Stimulated activated CD8-positive, alpha-beta memory T cell treated with anti-CD3 and anti-CD28 coated beads, Interleukin-2, amount 100 ng/mL, for 1 hour (primary cell): ENCODE data around the gene HEBP2.

Source experiments
- DNase-seq, 2 donors: peaks; one replicate each; pipeline ENCODE4 v3.0.0-alpha.2; 2020; ENCODE audit warnings: low read depth in 2 of 2

The HEBP2 gene

DNA sequence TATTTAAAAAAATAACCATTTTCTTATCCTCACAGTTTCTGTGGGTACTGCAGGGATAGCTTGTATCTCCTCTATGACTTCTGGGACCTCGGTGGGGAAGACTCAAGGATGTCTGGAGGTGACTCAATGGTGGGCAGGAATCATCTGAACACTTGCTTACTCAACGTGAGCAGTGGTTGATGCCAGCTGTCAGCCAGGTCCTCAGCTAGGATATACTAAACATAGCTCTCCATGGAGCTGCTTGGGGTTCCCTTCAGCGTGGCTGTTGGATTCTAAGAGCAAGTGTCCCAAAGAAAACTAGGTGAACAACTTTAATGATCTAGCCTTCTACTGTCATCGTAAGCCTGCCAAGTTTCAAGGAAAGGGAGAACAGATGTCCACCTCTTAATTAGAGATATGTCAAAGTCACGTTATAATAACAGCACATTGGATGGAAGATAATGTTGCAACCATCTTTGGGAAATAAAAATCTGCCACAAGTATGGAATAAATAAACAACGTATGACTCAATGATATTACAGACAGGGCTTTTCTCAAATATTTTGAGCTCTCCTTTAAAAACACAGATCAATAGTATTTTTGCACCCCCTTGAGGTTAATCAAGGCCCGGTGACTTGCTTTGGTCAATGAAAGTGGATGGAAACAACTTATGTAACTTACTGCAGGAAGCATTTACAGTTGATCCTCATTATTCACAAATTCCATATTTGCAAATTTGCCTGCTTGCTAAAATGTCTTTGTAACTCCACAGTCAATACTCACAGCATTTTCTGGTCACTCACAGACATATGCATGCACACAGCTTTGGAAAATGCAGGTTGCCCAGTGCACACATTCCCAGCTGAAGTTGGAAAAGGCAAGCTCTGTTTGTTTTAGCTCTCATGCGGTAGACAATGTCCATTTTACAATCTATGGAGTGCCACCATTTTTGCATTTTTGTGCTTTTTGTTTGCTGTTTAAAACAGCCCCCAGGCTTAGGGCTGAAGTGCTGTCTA lies 6.6 kb upstream of the HEBP2 start:
- DNase-seq, result no peak

DNA sequence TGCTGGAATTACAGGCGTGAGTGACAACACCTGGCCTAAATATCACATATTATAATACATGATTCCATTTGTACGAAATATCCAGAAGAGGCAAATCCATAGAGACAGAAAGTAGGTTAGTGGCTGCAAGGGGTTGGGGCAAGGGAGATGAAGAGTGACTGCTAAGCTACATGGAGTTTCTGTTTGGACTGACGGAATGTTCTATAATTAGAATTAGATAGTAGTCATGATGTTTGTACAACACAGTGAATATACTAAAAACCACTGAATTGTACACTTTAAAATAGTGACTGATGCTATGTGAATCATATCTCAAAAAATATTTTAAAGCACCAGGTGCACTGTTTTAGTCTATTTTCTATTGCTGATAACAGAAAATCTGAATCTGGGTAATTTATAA lies 3.7 kb upstream of the HEBP2 start:
- DNase-seq, result no peak

DNA sequence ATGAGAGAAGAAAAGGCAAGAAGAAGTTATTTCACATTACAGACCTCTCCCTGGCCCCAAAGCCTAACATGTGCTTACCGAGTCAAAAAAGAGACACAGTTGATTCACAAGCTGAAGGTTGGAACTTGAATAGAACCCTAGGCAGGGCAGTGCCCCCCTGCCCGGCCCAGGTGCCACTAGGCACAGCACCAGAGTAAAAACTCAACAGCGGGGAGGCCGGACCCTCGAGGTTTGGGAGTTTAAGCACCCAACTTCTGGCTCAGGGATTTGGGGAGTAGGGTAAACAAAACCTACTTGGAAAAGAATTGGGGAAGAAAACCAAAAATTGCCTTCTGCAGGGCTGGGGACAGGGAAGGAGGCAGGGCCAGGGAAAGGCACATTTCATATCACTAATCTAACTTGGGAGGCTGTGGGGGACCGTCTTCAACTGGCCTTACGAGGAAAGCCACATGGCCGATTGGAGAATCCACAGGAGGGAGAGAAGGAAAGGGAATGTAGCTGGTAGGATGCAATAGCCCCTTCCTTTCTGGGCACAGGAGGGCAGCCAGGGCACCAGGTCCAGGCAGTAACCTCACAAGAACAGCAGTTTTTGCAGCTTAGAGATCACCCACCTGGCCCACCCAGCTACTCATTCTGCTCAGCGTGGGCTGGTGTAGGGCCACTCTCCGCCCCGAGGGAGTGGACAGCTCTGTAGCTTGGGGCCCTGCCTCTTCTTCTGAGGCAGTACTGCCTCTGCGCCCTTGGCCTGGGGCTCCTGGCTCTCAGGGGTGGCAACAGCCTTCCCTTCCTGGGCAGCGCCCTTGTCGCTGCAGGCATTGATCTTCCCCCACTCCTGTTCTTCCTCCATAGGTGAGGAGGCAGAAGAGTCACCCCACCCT lies 1.8 kb upstream of the HEBP2 start:
- DNase-seq, result no peak

DNA sequence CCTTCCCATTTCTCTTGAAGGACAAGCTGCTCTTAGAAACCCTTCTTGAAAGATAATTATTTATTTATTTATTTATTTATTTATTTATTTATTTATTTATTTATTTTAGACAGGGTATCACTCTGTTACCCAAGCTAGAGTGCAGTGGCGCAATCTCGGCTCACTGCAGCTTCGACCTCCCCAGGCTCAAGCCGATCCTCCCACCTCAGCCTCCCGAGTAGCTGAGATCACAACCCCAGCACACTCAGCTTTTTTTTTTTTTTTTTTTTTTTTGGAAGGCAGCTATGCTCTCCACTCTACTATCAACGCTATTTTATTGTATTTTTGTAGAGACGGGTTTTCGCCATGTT lies 1.2 kb upstream of the HEBP2 start:
- no peak for DNase-seq

DNA sequence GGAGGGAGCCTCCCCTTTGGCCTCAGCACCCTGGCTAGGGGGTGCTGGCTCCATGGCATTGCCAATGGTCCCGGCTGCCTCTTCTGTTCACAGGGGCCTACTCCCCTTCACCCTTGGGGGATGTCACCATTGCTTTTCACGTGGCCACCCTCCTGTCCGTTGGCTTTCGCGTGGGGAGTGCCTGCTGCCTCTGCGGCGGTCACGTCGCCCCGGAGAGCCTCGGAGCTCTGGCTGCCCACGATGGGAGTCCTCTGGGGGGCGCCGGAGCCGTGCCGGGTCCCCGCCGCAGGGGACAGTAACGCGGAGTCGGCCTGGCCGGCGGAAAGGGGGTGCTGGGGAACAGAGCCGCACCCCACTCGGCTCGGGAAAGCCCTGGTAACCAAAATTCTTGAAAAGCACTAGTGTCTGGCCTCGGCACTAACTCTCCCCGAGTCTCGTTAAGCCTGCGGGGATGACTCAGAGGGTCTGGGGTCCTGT lies 661 bp upstream of the HEBP2 start:
- no peak for DNase-seq

DNA sequence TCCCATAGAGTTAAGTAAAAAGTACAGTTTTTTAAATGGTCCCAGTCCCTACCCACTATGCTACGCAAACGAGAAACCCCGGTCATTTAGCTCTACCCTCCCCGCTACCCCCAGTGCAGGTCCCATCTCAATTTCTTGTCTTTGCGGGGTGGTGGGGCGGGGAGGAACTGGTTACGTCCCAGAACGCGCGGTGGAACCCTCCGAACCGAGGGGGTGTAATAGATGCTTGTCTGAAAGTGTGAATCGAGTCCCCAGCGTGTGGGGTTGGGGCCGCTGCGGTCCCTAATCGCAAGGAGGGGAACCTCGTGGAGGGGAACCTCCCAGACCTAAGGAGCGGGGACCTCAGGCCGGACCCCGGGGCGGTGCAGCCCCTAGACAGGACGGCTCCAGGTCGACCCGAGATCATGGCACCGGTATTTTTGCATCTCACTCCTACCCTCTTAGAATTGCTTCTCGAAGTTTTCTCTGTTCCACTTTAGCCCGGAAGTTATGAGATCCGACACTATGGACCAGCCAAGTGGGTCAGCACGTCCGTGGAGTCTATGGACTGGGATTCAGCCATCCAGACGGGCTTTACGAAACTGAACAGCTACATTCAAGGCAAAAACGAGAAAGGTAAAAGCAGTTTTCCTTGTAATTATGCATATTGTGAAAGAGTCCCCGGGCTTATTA lies 779 bp downstream of the HEBP2 start:
- no peak for DNase-seq

DNA sequence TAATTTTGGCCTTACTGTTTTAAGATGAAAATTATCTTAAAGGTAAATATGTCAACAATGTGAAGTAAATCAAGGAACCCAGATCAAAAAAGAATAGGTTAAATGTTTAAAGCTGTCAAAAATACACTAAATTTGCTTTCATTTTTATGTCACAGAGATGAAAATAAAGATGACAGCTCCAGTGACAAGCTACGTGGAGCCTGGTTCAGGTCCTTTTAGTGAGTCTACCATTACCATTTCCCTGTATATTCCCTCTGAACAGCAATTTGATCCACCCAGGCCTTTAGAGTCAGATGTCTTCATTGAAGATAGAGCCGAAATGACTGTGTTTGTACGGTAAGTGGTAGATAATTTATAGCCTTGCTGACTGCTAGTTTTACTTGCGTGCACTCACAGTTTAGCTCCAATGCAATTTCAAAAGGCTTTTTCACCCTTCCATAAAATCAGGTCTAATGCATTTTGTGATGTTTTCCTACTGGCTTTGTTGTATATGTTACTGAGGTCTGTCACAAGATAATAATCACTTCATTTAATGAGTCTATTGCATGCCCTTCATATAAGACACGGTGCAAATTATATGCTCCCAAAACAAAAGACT lies 1.9 kb downstream of the HEBP2 start:
- no peak for DNase-seq

DNA sequence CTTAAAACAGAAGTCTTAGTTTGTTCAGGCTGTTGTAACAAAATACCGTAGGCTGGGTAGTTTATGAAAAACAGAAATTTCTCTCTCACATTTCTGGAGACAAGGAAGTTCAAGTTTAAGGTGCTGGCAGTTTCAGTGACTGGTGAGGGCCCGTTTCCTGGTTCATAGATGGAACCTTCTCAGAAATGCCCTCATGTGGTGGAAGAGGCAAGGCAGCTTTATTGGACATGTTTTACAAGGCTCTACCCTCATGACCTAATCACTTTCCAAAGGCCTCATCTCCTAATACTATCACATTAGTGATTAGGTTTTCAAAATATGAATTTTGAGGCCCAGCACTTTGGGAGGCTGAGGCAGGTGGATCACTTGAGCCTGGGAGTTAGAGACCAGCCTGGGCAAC lies 2.4 kb downstream of the HEBP2 start:
- no peak for DNase-seq

DNA sequence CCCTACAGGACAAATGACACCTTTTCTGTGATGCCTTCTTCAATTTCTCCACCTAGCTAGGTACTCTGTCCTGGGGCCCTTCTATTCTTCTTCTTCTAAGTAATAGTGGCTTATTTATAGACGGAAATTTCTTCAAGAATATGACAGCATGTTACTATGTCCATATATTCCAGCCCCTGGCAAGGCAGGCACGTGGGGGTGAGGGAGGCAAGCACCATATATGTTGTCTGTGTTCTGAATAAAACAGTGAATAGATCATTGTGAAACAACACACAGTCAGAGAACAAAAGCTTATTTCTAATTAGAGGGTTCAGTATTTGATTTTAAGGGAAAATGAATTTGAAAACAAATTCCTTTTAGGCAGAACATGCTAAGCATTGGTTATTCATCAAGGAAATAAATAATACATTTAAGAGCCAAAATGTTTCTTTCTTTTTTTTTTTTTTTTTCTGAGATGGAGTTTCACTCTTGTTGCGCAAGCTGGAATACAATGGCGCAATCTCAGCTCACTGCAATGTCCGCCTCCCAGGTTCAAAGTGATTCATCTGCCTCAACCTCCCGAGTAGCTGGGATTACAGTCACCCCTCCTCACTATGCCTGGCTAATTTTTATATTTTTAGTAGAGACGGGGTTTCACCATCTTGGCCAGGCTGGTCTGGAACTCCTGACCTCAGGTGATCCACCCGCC lies 6.2 kb downstream of the HEBP2 start:
- no peak for DNase-seq

DNA sequence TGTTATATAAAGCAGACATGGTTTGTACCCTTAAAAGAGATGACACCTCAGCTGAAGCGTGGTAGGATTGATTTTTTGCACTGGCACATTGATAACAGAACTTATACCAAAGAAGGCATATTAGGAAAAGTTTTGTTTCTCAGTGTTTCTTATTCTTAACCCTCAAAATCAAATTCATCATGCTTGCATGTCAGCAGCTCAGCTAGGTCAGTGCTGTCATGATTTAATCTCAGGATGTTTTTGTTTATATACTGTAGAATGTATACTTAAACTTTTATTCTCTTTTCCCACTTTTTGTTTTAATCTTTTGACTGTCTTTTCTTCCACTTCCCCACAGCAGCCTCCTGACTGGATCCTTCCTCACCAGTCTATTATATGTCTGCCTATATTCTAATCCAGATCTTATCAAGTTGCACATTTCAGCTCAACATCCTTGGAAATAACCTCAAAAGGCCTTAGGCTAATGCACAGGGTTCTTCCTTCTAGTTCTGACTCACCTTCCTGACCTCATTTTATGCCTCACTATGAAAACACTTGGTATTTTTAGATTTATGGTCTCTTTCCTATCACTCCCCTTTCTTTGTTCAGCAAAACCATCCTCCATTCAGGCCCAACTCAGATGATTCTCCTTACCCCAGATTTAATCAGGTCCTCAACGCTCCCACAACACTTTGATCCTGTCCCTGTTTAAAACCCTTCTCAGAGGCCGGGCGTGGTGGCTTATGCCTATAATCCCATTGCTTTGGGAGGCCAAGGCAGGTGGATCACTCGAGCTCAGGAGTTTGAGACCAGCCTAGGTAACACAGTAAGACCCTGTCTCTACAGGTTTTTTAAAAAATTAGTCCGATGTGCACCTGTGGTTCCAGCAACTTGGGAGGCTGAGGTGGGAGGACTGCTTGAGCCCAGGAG lies 7.2 kb downstream of the HEBP2 start:
- DNase-seq, result no peak

DNA sequence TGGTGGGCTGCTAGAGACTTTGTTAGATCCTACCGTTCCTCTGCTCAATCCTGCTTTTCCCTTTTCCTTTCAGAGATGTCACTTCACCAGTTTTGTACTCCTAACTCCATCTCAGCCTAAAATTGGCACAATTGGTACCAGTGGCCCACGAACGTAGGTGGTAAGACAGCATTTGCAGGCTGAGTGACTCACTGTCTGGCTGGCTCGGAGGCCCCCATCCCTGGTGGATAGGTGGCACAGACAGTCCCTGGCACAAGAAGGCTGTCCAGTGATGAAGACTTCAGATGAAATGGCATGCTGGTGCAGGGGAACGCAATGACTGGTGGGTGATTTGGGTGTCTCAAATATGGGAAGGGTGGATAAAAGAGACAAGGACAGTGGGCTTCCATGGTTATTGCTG lies 11.1 kb downstream of the HEBP2 start:
- DNase-seq, result no peak

DNA sequence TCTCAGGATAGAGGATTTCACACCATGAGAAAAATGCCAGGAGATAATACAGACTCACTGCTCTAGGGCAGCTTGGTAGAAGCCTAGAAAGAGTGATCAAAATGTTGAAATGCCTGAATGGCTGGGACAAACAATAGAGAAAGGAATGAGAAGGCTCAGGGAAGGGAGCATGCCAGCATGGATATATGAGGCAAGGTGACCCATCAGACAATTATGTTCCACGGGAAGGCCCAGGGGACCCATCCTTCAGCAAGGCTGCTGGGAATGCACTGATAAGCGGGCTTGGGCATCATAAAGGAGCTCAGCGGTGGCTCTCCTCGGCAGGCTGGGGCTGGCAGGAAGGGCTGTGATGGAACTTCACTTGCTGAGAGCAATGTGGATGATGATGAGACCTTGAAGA lies 12.2 kb downstream of the HEBP2 start:
- DNase-seq, result no peak

DNA sequence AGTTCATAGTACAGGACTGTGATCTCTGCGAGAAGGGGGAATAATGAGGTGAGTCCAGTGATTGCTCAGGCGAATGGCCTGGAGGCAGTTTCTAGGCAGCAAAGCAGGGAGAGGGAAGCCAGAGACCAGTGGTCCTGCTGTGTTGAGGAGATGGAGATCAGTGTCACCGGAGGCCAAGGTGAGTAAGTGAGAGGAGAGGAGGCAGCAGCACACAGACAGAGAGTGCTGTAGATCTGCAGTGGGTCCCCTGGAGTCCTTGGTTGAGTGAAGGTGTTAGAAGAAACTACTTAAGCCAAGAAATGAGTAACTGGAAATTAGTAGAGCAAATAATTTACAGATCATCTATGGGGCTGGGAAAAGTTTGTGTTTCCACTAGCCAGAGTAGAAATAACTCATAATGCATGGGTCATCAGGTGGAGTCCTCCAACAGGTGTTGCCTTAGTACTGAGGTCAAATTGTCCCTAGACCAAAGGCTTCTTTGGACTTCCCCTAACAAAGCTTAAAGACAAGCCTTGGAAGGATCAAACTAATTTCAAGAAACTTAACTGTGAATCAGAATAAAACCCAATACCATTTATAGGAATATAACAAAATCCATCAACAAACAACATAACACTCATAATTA lies 13.6 kb downstream of the HEBP2 start:
- DNase-seq, result no peak

DNA sequence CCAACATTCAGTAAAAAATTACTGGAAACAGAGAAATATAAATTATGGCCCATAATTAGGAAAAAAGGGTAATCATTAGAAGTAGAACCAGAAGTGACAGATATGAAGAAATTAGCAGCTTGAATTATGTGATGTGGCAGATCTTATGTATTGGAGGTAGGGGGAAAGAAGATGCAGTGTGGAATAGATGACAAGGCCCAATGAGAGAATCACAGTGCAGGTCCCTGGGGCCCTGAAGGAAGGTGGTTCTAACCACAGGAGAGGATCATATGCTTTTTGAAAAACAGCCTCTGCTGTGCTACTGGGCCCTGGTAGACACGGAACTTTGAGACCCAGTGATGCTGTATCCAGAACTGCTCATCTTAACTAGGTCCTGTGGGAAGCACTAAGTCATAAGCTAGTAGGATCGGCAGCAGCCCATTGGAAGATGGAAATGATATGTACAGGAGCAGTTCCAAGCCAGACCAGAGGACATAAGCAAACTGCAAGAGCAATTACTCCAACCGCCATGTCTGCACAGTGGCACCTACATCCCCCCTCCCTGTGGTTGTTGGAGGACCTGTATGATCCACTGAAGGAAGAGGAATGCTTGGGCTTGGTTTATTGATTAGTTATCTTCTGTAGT lies 14.2 kb downstream of the HEBP2 start:
- no peak for DNase-seq

DNA sequence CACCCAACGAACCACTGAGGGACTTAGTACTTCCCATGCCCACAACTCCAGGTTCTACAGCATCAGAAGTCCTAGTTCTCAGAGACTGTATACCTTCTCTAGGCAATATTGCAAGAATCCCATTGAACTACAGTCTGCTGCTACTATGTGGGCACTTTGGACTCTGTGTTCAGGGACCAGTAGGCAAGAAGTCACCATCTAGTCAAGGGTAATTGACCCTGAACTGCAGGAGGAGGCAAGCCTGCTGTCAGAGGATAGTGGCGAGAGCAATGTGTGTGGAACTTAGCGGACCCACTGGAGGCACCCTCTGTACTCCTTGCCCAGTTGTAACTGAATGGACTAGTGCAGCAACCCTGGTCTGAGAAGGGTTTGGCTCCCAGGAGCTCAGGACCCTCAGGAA lies 15.7 kb downstream of the HEBP2 start:
- no peak for DNase-seq

DNA sequence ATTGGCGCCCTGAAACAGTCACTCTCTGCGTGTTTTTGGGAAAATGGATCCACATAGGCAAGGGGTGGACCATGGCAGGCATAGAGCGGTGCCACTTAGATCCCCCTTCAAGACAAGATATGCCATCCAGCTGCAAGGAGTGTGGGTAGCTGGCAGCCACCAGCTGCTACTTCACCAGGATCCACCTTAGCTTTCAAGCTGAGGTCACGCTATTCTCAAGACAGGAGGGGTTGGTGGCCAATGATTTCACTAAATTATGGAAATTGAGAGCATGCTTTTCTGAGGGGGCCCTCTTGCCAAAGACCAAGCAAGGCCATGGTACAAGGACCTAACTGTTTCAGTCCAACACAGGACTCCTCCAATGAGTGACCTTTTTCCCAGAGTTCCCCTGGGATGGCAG lies 16.3 kb downstream of the HEBP2 start:
- DNase-seq, result no peak

DNA sequence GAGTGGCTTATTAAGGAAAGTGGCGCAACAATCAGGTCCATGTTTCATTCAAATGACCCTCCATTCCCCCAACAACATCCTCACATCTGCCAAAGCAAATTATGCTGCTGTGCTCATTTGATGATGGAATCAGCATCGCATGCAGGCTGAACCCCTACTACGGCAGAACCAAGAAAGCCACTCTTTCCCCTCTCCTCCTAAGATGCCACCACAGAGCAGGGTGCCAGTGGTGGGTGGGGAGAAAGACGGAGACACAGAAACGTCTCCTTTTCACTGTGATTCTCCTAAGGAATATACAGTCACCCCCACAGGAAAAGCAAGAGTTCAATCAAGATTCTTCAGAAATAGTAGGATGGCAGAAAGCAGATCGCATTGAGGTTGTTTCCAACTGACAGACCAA lies 17.1 kb downstream of the HEBP2 start:
- no peak for DNase-seq

DNA sequence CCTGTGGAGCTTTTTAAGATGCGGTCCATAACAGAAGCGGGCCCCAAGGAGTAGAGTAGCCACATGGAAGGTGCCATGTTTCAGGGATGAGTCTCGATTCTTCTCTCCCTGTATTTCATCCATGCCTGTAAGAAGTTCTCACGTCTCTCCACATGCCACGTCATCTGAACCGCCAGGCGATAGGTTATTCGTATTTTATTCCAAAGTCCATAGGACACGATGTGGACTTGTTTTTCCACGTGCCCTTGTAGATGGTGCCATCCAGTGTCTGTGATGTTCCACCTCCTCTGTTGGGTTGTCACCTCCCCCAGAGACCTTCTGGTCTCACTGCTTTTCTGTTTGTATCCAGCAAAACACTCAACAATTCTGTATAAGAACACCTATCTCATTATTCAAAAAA lies 17.6 kb downstream of the HEBP2 start:
- no peak for DNase-seq

DNA sequence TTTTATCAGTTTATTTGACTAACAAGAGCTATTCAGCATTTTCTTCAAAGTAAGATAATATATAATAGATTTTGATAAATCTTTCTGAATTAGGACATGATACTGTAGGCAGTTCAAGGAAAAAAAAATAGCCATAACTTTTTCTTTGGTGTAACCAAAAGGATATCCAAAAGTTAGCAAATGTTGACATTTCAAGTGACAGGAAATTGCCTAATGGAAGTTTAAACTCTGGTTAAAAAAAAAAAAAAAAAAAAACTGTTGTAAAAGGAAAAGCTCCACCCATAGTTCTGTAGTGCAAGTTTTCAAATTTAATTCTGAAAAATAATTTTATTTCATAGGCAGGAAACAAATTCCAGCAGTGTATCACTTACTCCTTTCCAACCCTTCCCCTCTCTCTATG lies 18.8 kb downstream of the HEBP2 start:
- DNase-seq, result no peak
